GM13977 (cell line): ENCODE results near the gene NPHP4.

Experiments
- DNase-seq: peaks from one replicate; pipeline ENCODE4 v3.0.0; 2012; ENCODE audit warnings: low spot score
- in situ Hi-C: fragments of 300-500 bp; cut with MboI; formaldehyde crosslinking; loops from one replicate; pipeline ENCODE4 v1.12.0; 2022; ENCODE audit warnings: low sequenced_read_pairs, low pct_unique_long_range_greater_than_20kb, mixed read lengths, inconsistent platforms; ENCODE audit not compliant: unreplicated experiment
- TF ChIP-seq, protein P1 (sequence below): IDR thresholded peaks from 2 replicates; pipeline ENCODE4 v1.5.1; 2012; ENCODE audit warnings: mild to moderate bottlenecking, control low read depth; ENCODE audit not compliant: insufficient read depth; ENCODE audit errors: extremely low read depth, missing control alignments

Gene NPHP4

DNA sequence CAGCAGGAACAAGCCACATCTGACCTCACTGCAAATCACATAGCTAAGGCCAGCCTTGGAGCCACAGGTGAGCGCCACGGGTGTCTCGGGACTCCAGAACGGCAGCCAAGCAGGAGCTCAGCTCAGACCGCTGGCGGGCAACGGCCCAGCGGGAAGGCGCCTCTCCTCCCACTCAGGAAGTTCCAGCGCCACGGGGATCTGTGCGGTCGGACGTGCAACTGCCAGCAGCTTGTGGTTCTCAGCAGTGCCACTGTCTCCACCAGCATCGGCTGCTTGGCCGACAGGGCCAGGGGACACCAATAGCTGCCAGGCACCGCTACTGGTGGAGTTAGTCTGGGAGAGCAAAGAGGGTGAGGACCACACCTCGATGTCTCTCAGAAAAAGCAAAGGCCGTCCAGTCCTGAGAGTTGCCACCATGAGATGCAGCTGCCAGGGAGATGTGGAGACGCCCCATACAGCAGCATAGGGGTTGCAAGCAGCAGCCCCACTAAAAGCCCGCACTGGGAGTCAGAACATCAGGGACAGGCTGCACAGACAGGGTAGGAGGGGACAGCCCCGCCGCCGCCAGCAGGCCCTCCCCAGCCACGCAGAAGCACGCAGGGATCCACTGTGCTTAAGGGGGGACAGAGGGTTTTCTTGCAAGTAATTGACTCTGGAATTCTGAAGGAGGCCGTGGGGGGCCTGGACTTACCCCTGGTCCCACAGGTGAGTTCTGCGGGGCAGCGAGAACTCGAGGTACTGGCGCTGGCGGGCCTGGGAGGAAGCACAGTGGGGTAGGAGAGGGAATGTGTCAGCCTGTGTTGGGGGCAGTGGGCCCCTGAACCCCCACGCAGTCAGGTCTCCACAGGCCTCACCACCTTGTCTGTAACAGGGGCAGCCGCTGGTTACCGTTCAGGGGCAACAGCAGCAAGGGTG, 83.5 kb downstream of the NPHP4 start:
- no peak for DNase-seq
- in situ Hi-C loops = loop anchor here (25.0 kb wide), 1 partner anchor 396 kb away; no protein-coding TSS in a partner anchor
- TF ChIP-seq, protein P1, sequence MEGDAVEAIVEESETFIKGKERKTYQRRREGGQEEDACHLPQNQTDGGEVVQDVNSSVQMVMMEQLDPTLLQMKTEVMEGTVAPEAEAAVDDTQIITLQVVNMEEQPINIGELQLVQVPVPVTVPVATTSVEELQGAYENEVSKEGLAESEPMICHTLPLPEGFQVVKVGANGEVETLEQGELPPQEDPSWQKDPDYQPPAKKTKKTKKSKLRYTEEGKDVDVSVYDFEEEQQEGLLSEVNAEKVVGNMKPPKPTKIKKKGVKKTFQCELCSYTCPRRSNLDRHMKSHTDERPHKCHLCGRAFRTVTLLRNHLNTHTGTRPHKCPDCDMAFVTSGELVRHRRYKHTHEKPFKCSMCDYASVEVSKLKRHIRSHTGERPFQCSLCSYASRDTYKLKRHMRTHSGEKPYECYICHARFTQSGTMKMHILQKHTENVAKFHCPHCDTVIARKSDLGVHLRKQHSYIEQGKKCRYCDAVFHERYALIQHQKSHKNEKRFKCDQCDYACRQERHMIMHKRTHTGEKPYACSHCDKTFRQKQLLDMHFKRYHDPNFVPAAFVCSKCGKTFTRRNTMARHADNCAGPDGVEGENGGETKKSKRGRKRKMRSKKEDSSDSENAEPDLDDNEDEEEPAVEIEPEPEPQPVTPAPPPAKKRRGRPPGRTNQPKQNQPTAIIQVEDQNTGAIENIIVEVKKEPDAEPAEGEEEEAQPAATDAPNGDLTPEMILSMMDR = no peak

DNA sequence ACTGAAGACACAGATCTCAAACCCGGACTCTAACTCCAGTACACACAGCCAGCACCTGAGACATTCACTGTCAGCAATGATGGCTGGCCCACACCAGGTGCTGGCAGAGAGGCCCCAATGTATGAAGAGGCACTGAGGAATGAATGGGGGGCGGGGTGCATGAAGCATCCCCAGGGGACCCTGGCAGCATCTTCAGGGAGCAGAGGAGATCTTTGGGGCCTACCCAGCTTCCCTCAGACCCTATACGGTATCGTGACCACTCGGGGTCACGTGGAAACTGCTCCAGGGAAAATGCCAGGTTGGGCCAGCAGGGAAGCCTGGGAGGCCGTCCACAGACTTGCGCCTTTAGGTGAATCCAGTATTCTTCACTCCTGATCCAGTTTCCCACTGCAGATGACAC, 84.3 kb downstream of the NPHP4 start:
- in situ Hi-C loops = loop anchor here (25.0 kb wide), 1 partner anchor 396 kb away; no protein-coding TSS in a partner anchor
- TF ChIP-seq, protein P1 = no peak
- DNase-seq = no peak

DNA sequence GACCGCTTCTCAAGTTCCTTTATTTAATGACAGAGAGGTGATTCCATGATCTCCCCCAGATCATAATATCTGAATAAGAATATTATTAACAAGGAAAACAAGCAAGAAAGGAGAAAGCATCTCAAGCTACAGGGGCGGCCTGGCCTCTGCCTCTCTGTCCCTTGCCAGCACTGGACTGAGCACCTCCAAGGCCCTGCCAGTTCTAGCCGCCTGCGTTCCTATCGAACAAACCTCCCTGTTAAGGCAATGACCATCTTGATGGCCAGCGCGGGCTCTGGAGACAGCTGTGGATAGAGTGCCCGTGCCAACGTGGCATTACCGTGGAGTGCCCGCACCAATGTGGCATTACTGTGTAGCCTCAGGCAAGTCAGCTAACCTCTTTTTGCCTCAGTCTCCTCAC, 84.8 kb downstream of the NPHP4 start:
- in situ Hi-C loops = loop anchor here (25.0 kb wide), 1 partner anchor 395 kb away; no protein-coding TSS in a partner anchor
- TF ChIP-seq, protein P1 = no peak
- DNase-seq = no peak

DNA sequence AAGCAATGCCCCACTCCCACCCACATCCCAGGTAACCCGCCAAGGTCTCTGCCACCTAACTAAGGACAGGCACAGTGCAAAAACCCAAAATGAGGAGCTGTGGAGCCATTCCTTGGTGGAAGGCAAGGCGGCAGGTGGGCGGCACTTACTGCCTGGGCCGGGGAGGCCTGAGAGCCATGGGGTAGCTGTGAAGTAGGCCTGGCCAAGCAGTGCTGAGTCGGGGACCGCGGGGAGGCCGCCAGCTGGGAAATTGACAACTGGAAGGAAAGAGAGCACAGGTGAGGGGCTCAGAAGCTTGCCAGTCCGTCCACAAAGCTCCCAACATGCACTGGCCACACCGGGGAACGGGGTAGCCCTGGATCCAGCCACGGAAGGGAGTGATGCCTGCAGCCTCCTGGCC, 85.3 kb downstream of the NPHP4 start:
- TF ChIP-seq, protein P1 = no peak
- no peak for DNase-seq
- in situ Hi-C loops = loop anchor here (25.0 kb wide), 1 partner anchor 395 kb away; no protein-coding TSS in a partner anchor

DNA sequence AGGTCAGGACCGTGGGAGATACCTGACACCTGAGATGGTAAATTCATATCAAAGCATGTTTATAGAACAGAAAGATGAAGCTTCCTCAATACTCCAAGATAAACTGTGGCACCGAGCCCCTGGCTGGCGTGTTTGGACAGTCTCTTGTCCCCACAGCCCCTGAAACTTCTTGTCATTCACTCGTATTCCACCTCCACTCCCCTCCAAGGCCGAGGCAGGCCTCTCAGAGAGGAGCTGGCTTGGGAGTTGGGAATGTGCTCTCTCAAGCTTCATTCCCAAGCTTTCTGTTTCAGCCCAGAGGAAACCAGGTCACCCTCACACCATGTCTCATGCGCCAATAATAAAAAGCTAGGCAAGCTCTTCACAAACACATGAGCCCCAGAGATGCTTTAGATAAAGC, 86.1 kb downstream of the NPHP4 start:
- TF ChIP-seq, protein P1 = no peak
- in situ Hi-C loops = loop anchor here (25.0 kb wide), 1 partner anchor 394 kb away; no protein-coding TSS in a partner anchor
- DNase-seq = no peak

DNA sequence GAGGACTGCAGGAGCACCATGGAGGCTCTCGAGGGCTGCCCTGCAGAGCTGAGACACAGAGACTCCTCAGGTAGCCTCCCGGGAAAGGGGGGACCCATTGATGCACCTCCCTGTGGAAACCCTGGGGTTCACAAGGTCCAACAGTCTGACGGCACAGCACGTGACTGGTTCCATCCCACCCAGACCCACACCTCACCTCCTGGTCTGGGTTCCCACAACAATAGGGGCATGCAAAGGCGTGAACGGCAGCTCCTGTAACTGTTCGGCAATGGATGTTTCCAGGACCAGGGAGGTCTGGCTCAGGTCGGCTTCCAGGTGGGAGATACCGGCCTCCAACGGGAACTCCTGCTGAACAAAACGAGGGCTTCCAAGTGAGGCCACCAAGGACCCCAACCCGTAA, 86.8 kb downstream of the NPHP4 start:
- TF ChIP-seq, protein P1 = no peak
- in situ Hi-C loops = loop anchor here (25.0 kb wide), 1 partner anchor 393 kb away; no protein-coding TSS in a partner anchor
- no peak for DNase-seq
